GM18511 (cell line): Measurements from ENCODE around the gene NR6A1.

Experiments used
- ATAC-seq: cut with Tn5 transposase; IDR thresholded peaks from one replicate; pipeline ENCODE4 v1.9.1; 2021; ENCODE audit warnings: mild to moderate bottlenecking, moderate library complexity; ENCODE audit not compliant: unreplicated experiment

The NR6A1 gene

DNA sequence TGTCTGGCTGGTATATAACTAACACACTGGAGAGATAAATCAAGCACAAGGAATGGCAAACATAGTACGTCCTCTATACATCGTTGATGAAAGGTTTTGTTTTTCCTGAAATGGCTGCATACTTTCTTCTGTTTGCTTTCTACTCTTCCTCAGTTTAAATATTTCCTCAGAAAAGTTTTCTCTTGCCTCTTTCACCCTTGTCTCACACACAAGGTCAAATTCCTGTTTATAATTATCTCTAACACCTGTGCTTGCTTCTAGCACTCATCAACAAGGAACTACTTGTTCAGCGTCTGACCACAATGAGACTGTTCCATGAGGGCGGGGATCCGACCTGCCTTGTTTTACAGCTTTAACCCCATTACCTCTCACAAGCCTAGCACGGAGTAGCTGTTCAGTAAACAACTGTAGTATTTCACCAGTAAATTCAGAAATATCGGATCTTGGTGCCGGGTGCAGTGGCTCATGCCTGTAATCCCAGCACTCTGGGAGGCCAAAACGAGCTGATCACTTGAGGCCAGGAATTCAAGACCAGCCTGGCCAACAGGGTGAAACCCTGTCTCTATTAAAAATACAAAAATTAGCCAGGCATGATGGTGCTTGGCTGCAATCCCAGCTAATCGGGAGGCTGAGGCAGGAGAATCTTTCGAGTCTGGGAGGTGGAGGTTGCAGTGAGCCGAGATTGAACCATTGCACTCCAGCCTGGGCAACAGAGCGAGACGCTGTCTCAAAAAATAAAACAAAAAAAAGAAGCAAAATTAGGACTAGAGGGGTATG is 37.0 kb downstream of the NR6A1 start:
- ATAC-seq: no peak

- ATAC-seq: no peak
Observed at GRCh38 chr9:124730772-124731171, 40.3 kb downstream of the NR6A1 start.

DNA sequence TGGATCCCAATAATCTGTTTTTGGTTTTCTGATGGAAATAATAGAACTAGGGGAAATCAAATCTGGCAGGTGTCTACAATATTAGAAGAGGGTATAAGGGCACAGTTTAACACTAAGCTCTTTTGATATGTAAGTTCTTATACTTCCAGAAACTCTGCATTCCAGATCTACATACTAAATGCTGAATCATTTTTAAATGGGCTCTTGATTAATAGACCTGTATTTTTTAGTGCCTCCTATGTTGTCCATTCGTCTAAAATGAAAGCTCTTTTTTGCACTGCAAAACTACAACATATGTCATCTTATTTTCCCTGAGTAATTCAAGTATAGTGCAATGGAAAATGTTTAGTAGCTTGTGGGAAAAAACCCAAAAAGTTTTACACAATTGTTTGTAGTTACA is 44.2 kb downstream of the NR6A1 start:
- no peak for ATAC-seq

- ATAC-seq: no peak
Observed at GRCh38 chr9:124725068-124725452, 46.1 kb downstream of the NR6A1 start.

GRCh38 chr9:124724415-124725067 is 46.6 kb downstream of the NR6A1 start:
- no peak for ATAC-seq

GRCh38 chr9:124723352-124723751 is 47.8 kb downstream of the NR6A1 start:
- no peak for ATAC-seq

GRCh38 chr9:124721109-124721906 is 49.8 kb downstream of the NR6A1 start:
- ATAC-seq: no peak

DNA sequence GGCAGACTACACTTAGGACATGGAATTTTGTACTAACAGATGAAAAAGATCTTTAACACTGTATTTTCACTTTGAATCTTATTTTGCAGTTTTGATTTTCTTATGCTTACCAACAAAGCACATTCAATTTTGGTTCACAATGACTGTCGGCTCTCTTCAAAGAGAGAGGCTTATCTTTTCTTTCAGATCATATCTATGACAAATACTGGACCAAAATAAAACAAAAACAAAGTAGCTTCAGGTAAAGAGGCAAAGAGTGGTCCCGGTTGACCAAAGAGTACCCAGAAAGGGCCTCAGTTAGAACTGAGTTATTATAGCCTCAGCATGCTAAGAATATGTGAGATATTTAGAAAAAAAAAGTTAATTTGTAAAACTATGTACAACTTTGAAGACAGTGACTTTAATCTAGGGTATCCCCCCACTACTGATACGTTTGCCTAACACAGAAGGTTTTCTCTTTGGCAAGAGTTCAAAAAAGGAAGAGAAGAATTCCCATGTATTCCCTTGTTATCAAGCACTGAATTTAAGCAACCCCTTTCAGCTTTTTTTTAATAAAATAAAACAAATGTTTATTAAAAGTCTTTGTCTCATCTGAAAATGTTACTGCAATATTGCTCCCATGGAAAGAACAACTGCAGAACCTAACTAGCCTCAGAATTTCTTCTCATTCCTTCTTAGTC is 50.5 kb downstream of the NR6A1 start:
- no peak for ATAC-seq

DNA sequence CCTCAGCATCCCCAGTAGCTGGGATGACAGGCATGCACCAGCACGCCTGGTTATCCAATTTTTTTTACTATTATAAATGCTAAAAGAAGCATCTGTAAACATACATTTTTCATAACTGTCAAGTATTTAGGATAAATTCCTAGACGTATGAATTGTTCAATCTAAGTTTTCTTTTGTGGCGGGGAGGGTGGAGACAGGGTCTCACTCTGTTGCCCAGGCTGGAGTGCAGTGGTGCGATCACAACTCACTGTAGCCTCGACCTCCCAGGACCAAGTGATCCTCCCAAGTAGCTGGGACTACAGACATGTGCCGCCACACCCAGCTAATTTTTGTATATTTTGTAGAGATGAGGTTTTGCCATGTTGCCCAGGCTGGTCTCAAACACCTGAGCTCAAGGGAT is 52.2 kb downstream of the NR6A1 start:
- no peak for ATAC-seq

- no peak for ATAC-seq
Observed at GRCh38 chr9:124717597-124717996, 53.5 kb downstream of the NR6A1 start.

DNA sequence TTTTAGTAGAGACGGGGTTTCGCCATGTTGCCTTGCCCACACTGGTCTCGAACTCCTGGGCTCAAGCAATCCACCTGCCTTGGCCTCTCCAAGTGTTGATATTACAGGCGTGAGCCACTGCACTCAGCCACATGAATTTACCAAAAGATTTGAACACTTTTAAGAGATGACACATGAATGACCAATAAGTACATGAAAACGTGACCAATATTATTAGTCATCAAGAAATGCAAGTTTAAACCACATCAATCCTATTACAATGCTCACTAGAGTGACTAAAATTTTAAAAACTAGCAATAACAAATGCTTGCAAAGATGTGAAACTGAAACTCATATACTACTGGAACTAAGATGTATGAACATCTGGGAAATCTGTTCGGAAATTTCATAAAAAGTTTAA is 54.3 kb downstream of the NR6A1 start:
- ATAC-seq: no peak

DNA sequence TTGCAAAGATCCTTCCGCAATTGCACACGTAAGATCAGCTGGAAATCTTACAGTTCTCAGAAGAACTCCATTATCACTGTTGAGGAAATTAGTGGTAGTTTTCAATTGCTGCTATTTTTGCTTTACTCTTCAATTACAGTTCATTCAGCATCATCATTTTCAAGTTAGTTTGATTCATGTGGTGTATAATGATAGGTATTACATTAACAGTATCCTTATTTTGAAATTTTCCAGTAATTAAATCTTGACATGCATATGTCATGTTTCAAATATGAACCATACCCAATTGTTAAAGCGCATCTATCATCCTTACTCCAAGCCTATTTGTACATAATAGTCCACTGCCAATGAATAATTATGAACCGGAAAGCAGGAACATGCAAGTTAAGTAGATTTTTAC is 60.3 kb downstream of the NR6A1 start:
- ATAC-seq: no peak

DNA sequence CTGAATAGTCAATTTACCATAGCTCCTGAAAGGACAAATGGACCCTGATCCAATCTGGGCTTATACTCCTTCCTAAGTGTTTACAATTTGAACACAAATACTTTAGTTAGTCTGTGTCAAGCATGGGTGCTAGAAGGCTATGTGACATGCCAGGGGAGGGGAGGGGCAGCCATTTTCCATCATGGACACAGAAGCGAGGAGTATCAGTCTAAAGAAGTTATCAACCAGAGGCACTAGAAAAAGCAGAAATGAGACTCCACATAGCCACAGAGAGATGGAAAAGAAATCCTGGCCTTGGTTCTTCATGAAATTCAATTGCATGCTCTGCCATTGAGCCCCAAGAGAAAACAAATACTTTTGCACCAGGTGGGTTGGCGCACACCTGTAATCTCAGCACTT is 61.8 kb downstream of the NR6A1 start:
- no peak for ATAC-seq

- ATAC-seq: no peak
Observed at GRCh38 chr9:124708633-124709291, 62.3 kb downstream of the NR6A1 start.

DNA sequence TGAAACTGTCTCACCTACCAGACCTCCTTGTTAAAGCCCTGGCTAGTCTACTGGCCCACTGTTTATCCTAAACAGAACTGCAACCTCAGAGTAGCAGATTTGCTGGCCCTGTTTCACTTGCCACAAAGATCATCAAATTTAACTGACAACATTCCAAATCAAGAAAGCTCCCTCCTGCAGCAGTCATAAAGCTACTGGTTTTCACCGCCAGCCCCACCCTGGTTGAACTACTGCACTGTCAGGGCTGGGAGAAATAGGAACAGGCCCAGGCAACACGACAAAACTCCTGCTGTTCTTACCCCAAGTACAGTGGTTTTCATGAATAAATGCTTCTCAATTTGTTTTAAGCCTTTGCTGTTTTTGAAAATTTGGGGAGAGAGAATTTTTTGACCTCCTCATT is 63.0 kb downstream of the NR6A1 start:
- no peak for ATAC-seq

GRCh38 chr9:124707666-124708065 is 63.4 kb downstream of the NR6A1 start:
- no peak for ATAC-seq

DNA sequence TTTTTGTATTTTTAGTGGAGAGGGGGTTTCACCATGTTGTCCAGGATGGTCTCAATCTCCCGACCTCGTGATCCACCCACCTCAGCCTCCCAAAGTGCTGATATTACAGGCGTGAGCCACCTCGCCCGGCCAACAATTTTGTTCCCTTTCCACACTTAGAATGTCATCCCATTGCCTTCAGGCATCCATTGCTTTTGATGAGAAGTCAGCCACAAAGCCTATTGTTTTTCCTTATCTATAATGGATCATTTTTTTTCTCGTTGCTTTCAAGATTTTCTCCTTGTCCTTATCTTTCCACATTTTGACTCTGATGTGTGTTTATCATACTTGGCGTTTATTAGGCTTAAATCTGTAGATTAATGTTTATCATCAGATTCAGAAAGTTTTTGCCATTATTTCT is 64.4 kb downstream of the NR6A1 start:
- no peak for ATAC-seq

DNA sequence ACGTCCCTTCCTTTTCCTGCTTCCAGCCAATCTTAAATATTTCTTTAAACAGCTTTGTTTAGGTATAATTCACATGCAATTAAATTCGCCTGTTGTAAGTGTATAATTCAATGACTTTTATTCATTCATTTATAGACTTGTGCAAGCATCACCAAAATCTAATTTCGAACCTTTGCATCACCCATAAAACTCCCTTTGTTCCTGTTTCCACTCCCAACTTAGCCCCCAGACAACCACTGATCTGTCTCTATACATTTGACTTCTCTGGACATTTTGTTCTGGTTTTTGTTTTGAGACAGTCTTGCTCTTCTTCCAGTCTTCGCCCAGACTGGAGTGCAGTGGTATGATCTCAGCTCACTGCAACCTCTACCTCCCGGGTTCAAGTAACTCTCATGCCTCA is 71.5 kb downstream of the NR6A1 start:
- no peak for ATAC-seq

DNA sequence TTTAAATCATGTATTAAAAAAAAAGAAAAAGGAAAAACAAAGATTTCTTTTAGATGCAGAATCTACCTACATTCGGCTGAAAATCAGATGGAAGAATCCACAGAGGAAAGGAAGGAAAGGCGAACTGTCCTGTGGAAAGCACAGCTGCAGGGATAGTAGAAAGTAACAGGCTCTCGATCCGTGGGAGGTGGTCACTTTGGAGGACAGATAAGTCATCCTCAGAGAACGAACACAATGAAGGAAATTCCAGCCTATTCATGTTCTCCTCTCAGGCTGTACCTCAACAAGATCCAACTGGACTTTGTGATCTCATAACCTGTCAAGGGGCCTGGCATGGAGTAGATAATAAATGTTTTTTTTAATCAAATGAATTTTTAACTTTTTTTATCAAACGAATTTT is 72.8 kb downstream of the NR6A1 start:
- no peak for ATAC-seq

DNA sequence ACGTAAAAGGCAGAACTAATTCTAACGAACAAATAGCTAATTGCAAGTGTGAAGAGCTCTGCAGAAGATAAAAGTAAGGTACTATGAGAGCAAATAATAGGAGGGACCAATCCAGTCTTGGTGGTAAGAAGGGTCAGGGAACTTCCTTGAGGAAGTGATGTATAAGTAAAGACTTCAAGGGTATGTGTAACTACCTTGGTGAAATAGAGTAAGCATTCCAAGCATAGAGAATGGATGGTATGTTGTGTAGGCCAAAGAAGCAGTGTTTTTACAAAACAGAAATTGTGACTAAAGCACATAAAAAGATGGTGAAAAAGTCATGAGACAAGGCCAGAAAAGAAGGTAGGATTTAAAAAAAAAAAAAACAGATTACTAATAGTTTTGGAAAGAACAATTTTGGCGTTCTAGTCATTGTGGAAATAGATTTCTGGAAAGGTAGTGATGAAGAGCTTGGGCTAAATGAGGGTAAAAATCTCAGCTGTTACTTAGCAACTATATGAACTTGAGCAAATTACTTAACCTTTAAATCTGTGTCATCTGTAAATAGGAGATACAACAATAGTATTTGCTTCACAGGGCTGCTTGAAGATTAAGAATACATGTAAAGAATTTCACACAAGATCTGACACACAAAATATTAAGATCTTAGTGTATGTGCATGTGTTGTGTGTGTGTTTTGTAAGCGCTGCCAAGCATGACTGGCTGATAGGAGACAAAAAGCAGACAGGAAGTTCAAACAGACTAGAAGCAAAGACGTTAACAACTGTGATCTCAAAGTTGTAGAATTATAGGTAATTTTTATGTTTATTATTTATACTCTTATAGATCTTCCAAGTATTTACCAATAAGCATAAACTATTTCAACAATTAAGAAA is 73.5 kb downstream of the NR6A1 start:
- no peak for ATAC-seq
